GM19240 (cell line): Measurements from ENCODE around the gene ANTXRL.
"Not testable (repeated sequence)": the region's sequence is repeated elsewhere in the genome, so short reads cannot be mapped to it uniquely, and the experiment has no call there.

ENCODE experiments used
- DNase-seq: peaks from one replicate; pipeline ENCODE4 v3.0.0; 2011; ENCODE audit warnings: low spot score; ENCODE audit not compliant: insufficient read length

ANTXRL gene

DNA sequence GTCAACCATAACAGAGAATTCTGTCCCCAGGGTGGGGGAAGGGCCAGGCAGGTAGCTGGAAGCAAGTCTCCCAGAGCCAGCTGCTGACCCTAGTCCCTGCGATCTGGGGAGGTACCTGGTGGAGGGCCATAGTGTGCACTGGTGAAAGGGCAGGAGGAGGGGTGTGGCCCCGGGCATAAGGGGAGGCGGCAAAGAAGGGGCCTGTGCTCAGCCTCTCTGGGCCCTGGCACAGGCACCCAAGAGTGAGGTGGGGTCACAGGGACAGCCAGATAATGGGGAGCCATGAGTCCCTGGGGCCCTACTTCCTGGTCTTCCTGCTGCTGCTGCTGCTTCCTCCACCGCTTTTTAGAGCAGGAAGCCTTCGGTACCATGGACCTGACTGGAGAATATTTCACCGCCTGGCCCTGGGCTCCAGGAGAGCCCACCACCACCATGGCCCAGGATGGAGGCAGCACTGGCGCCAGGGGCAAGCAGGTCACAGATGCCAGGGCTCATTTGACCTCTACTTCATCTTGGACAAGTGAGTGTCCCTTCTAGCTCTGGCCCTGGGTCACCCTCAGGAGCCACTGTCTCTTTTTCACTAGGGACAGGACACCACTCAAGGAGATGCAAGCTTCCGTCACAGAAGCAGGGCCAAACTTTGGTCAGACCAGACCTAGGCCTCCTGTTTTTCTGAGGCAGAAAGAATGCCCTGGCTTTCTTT is at the start of gene ANTXRL:
Gene ANTXRL (plus strand): TSS at position 7 of the 703 bp plus-strand sequence. CDS start 266 bp downstream, at position 273.
- no peak for DNase-seq

- no peak for DNase-seq
Measured at GRCh38 chr10:46237815-46238510, 48.8 kb upstream of the ANTXRL start.

DNA sequence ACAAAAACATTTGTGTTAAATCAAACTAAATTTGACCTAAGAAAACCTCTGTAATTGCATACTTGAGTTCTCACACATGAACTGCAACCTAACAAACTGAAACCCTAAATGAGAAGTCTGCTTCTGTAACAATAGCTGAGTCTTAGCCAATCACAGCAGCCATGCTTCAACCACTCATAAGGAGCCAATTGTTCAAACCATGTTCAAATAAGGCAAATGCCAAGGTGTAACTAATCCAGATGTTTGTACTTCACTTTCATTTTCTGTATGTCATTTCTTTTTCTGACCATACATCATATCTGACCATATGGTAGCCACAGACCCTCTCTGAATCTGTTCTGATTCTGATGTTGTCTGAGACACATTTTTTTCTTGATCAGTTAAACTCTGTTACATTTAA is 47.5 kb upstream of the ANTXRL start:
- no peak for DNase-seq

GRCh38 chr10:46239993-46240683 is 46.7 kb upstream of the ANTXRL start:
- DNase-seq: no peak

DNA sequence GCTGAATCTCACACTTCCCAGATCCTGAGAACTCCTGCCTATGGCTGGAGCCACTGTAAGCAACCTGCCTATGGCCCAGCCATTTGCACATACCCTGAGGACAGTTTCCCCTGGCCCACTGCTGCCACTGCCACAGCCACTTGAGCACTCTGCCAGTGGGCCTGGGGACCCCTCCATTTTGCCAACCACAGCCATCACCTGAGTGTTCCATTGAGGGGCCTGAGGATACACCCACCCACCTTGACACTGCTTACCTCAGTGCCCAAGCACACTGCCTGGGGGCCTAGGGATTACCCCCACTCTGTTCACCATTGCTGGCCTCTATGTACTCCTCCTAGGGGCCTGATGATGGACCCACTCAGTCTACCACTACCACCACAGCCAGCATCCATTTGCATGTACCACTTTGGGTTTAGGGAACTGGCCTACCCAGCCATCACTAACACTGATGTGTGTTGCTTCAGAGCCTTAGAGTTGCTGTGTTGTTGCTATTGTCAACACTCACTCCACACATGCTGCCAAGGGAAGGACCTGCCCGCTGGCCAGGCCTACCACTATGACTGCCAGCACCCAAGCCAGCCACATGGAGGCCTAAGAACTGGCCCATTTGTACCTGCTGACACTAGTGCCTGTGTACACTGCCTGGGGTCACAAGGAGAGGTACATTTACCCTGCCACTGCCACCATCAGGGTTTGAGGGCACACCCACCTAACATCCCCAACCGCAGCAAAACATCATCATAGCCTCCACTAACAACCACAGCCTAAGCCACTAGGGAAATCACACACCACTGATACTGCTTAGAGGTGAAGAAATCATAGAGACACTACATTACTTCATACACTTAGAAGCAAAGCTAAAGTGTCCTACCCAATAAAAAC is 45.9 kb upstream of the ANTXRL start:
- no peak for DNase-seq

DNA sequence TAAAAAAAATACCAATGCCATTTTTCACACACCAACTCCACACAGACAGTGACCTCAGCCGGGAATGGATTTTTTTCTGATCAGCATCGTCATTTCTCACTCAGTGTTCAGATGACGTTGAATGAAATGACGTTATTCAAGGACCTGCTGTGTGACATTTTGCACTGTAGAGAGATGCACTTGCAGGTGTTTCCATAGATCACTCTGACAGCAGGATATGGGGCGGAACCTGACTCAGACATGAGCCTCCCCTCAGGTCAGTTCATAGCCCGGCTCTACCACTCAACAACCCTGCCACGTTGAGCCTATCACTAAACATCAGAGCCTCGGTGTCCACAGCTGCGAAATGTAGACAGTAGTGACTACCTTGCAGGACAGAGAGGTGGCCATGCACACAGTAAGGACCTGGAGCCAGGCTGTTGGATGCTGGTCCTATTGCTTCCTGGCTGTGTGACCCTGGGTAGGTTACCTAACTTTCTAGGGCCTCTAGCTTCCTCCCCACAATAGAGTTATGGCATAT is 41.4 kb upstream of the ANTXRL start:
- DNase-seq: no peak

- not testable (repeated sequence) for DNase-seq
Measured at GRCh38 chr10:46246400-46247180, 40.2 kb upstream of the ANTXRL start.

- DNase-seq: no peak
Measured at GRCh38 chr10:46247181-46247475, 39.7 kb upstream of the ANTXRL start.

GRCh38 chr10:46247808-46248569 is 38.8 kb upstream of the ANTXRL start:
- DNase-seq: no peak

- DNase-seq: no peak
Measured at GRCh38 chr10:46248651-46249146, 38.1 kb upstream of the ANTXRL start.

DNA sequence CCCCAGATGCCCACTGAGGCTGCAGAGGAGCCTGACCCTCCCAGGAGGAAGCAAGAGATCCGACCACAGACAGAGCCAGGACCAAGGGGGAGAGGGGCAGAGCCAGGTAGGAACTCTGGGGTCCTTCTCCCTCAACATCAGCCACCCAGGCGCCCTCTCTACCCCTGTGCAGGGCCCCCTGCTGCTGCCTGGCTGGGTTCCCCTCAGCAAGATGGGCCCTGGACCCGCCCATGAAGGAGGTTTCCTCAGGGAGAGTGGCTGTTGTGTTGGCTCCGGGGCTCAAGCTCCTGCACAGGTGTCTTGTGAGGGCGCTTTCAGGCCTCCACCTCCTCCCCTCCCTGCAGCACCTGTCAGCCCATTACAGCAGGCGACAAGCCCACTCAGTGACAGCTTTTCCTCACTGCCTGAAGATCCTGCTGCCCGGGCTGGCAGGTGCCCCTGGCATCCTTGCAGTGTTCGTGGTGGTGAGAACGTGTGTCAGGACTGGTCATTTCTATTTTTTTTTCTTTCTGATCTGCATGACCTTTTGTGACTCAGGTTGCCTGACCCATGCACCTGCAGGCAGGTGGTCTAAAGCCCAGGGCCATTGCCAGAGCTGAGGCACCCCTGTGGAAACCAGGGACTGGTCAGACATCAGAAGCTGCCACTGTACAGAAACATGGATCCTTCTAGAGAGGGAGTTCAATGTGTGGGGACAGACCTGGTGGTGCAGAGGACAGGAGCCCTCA is 37.0 kb upstream of the ANTXRL start:
- not testable (repeated sequence) for DNase-seq

DNA sequence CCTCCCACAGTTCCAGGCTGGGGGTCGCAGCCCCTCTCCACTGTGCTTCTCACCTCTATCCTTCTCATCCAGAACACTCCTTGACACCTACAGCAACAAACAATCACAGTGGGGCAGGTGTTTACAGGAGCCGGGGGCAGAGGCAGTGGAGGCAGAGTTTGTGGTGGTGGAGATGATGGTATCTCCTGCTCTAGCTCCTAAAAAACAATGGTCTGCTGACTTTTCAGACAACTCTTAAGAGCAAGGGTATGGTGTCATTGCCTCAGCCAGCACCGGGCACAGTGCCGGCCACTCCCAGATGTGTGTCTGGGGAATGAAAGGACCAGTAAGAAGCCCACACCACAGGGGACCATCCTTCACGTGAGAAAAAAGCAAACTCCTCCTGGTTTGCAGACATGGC is 36.3 kb upstream of the ANTXRL start:
- DNase-seq: no peak

DNA sequence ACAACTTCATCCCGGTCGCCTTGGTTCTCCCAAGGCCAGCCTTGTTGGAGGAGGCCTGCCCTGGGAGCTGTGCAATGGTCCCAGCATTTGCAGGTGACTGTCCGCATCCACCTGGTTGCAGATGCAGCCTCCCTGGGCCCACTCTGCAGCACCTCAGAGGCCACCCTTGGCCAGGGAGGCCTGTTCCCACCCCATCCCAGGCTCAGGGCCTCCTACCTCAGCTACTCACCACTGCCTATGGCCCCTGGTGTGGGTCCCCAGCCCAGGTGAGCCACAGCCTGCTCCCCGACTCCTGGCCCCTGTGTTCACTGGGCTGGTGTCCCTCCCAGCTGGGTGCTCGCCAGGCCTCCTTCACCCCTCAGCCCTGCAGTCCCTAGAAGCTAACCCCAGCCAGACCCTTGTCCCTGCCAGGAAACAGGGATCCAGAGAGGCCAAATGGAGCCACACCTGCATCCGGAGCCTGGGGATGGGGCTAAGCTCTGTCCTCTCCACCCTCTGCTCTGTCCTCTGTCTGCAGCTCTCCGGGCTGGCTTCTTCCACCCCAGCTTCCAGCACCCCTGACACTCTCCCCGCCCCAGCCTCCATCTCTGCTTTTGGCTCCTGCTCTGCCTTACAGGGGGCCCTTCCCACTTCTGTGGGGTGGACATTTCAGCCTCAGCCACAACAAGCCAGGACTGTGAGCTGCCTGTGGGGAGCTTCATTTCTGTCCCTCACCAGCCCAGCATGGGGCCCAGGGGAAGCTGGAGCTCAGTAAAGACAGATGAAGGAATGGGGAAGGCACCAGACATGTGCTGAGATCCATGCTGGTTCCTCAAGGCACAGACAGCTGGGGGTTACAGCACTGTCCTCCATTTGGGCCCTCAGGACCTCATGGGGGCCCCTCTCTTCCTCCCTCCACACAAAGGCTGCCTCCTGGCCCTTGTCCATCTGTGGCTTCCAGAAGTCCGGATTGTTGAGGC is 35.6 kb upstream of the ANTXRL start:
- no peak for DNase-seq

GRCh38 chr10:46251857-46252847 is 34.6 kb upstream of the ANTXRL start:
- no peak for DNase-seq

DNA sequence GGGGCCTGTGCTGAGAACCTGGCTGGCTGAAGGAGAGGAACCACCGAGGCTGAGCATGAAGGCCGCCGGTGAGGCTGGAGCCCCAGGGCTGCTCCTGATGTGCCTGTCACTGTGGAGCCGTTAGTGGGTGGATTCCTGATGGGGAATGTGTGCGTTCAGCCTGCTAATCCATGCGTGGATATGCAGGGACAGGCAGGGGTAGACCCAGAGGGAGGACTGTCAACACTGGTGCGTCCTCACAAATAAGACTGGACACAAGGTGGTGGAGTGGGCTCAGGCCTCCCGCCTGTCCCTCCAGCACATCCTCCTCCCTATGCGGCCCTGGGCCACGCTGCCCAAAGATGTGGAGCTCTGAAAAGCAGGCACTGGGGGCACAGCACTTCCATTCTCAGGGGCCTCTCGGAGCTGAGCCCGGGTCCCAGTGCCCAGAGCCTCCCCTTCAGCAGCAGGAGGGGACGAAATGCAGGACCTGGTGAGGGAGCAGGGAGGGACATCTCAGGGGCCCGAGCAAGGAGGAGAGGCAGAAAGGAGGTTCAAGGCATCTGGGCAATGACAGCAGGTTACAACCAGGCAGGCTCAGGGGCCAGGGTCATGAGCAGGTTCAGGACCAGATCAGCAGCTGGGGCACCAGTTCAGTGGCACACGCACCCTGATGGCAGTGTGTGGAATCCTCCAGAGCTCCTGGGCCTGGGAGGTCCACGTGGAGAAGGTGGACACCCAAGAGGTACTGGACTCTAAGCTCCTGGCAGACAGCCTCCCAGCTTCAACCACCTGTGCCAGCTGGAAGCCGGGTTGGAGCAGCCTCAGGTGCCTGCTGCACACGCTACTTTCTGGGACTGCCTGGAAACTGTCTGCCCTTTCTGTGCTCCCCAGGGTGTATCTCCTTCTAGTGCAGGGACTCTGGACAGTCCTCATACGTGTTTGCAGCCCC is 33.5 kb upstream of the ANTXRL start:
- DNase-seq: no peak

DNA sequence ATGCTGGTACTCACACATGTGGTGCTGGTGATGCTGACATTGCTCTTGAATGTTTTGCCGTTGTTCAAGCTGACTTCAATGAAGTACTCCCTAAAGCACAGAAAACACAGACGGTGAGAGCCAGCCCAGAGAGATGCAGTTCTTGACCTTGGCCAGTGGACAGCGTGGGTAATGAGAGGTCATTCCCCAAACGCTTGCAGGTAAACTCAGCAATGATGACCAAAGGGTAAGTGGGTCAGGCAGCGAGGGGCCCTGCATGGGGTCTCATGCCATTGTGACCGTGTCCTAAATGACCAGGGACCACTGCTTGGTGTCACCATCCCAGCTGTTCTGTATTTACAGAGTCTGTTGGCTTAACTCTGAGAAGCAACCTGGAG is 32.8 kb upstream of the ANTXRL start:
- no peak for DNase-seq
